Smooth muscle cell (in vitro differentiated cells): ENCODE data around the gene NAXD. TPM values are rescaled to one million over a fixed set of nuclear protein-coding genes. Genes with fewer than 3 reads are reported as not detected.

Source experiments
- DNase-seq: peaks from one replicate; lab custom pipeline; 2025; ENCODE audit not compliant: unreplicated experiment; lab: John Stamatoyannopoulos, UW
- H2AFZ ChIP-seq: fragments of 200-600 bp; sonication (generic); 2 replicates; pipeline ENCODE4 v1.6.0; 2016; ENCODE audit warnings: antibody characterized with exemption, low read depth, mild to moderate bottlenecking
- H3F3A ChIP-seq: fragments of 200-600 bp; sonication (generic); 2 replicates; pipeline ENCODE4 v1.6.0; 2017; ENCODE audit warnings: antibody characterized with exemption, low read depth
- H3K27ac ChIP-seq: fragments of 200-600 bp; sonication (generic); 2 replicates; pipeline ENCODE4 v1.5.1; 2016; ENCODE audit warnings: low read depth, mild to moderate bottlenecking
- H3K27me3 ChIP-seq: fragments of 200-600 bp; sonication (generic); 2 replicates; pipeline ENCODE4 v1.6.1; 2016; ENCODE audit warnings: low read depth, mild to moderate bottlenecking
- H3K36me3 ChIP-seq: fragments of 200-600 bp; sonication (generic); 2 replicates; pipeline ENCODE4 v1.5.1; 2016; ENCODE audit warnings: low read depth
- H3K4me1 ChIP-seq: fragments of 200-600 bp; sonication (generic); 2 replicates; pipeline ENCODE4 v1.5.1; 2016; ENCODE audit warnings: low read depth
- H3K4me2 ChIP-seq: fragments of 200-600 bp; sonication (generic); 2 replicates; pipeline ENCODE4 v1.6.0; 2016; ENCODE audit warnings: mild to moderate bottlenecking
- H3K4me3 ChIP-seq: fragments of 200-600 bp; sonication (generic); 2 replicates; pipeline ENCODE4 v1.5.1; 2016; ENCODE audit warnings: mild to moderate bottlenecking
- H3K79me2 ChIP-seq: fragments of 200-600 bp; sonication (generic); 2 replicates; pipeline ENCODE4 v1.6.0; 2016; ENCODE audit warnings: low read depth, mild to moderate bottlenecking
- H3K9ac ChIP-seq: fragments of 200-600 bp; sonication (generic); 2 replicates; pipeline ENCODE4 v1.6.0; 2016; ENCODE audit warnings: low read depth
- H3K9me3 ChIP-seq: fragments of 200-600 bp; sonication (generic); replicated peaks from 2 replicates; pipeline ENCODE4 v1.5.1; 2016; ENCODE audit warnings: low read depth
- H4K20me1 ChIP-seq: fragments of 200-600 bp; sonication (generic); 2 replicates; pipeline ENCODE4 v1.6.0; 2016; ENCODE audit warnings: low read depth
- WGBS: methylation state at CpG from one replicate; pipeline ENCODE4 v1.1.7; 2016; ENCODE audit warnings: low lambda C conversion rate; 5-methylcytosine and 5-hydroxymethylcytosine counted together
- polyA plus RNA-seq: library from polyadenylated mRNA; unstranded; fragments of >200 nt; fragmentation: Nextera tagmentation; extraction: Ambion mirVana; gene quantifications from 2 replicates; pipeline ENCODE4 v1.2.1, GENCODE V29; 2016
- total RNA-seq: library from RNA; depleted of rRNA; stranded (reverse); fragments of >200 nt; gene quantifications from 2 replicates; pipeline ENCODE4 v1.2.3, GENCODE V29; 2014
- TF ChIP-seq, protein P1 (sequence below): fragments of 200-600 bp; sonication (generic); IDR thresholded peaks from 2 replicates; pipeline ENCODE4 v1.5.1; 2017; ENCODE audit warnings: borderline replicate concordance, mild to moderate bottlenecking, antibody characterized with exemption; ENCODE audit not compliant: insufficient read depth, poor library complexity, severe bottlenecking

The NAXD gene
- total and polyA plus RNA-seq, 2 experiments from 2014 or later, result 16.9 to 30.9 TPM

- Histone ChIP-seq H3K9ac (no peak overlapping the region), H3K27me3 (no peaks in the 10 kb centered on the region), H3K4me3 (no peak overlapping the region), H3K79me2 (no peaks in the 10 kb centered on the region), H3K27ac (no peak overlapping the region), H3K4me2 (peak overlapping the region; percentile 32), H3K9me3 (no peaks in the 10 kb centered on the region), H4K20me1 (no peaks in the 10 kb centered on the region), H3K36me3 (no peaks in the 10 kb centered on the region), H2AFZ (no peak overlapping the region), H3K4me1 (no peaks in the 10 kb centered on the region), H3F3A (no peaks in the 10 kb centered on the region)
- TF ChIP-seq, protein P1, sequence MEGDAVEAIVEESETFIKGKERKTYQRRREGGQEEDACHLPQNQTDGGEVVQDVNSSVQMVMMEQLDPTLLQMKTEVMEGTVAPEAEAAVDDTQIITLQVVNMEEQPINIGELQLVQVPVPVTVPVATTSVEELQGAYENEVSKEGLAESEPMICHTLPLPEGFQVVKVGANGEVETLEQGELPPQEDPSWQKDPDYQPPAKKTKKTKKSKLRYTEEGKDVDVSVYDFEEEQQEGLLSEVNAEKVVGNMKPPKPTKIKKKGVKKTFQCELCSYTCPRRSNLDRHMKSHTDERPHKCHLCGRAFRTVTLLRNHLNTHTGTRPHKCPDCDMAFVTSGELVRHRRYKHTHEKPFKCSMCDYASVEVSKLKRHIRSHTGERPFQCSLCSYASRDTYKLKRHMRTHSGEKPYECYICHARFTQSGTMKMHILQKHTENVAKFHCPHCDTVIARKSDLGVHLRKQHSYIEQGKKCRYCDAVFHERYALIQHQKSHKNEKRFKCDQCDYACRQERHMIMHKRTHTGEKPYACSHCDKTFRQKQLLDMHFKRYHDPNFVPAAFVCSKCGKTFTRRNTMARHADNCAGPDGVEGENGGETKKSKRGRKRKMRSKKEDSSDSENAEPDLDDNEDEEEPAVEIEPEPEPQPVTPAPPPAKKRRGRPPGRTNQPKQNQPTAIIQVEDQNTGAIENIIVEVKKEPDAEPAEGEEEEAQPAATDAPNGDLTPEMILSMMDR, result peak; percentile 55
- WGBS, result 56% methylated on average over 6 of the region's 6 CpGs
- DNase-seq, result no peak
These were observed 21.8 kb upstream of the NAXD start for GRCh38 chr13:110593430-110594130.

DNA sequence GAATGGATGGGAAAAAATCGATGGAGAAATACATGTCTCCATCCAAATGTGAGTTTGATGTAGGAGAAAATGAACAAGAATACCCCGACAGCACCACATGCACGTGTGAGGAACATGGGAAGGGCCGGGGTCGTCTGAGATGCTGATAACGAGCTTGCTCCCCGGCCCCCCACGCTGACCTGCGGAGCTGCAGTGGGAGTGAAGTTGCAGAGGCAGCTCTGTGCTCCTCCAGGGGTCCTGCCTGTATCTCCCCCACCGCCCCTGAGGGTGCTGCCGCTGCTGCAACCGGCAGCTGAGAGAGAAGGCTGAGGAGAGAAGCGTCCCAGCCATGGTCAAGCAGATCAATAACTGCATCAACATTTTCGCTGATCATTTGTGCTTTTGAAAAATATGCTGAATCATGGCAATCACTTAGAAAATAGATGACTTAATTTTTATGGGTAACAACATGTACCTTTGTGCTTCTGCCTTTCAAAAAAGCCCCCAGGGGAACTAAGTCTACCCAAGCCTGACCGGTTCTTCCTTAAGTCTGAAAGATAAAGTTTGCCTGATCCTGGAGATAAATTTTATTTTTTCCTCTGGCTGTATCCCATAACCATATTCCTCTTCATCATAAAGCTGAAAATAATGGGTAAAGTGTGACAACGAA, 18.2 kb upstream of the NAXD start:
- Histone ChIP-seq H3K4me1 (no peaks in the 10 kb centered on the region), H3K27me3 (no peaks in the 10 kb centered on the region), H3F3A (no peaks in the 10 kb centered on the region), H3K79me2 (no peaks in the 10 kb centered on the region), H3K9ac (no peak overlapping the region), H3K27ac (no peak overlapping the region), H3K4me3 (no peak overlapping the region), H3K9me3 (no peaks in the 10 kb centered on the region), H3K36me3 (no peaks in the 10 kb centered on the region), H4K20me1 (no peaks in the 10 kb centered on the region), H3K4me2 (no peak overlapping the region), H2AFZ (no peak overlapping the region)
- WGBS, result 80% methylated on average over 16 of the region's 16 CpGs
- no peak for DNase-seq
- TF ChIP-seq, protein P1, result no peak

DNA sequence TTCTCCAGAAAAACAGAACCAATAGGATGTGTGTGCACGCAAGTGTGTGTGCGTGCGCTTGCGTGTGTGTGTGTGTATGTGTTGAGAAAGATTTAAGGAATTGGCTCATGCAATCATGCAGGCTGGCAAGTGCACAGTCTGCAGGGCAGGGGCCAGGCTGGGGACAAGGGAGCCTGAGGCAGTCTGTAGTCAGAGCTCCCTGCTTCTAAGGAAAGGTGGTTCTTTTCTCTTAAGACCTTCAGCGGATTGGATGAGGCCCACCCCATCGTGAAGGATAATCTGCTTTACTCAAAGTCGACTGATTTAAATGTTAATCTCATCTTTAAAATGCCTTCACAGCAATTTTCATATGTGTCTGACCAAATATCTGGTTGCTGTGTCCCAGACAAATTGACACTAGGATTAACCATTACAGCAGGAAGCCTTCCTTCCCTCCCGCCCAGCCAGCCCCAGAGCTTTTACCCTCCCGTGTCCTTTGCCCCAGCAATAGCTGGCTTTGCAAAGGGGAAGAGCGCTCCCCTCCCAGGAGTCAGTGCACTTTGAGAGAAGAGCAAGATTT, 15.0 kb upstream of the NAXD start:
- no peaks in the 10 kb centered on the region for H3F3A ChIP-seq
- no peak for DNase-seq
- no peaks in the 10 kb centered on the region for H3K27me3 ChIP-seq
- H3K9me3 ChIP-seq, result no peaks in the 10 kb centered on the region
- no peak overlapping the region for H3K9ac ChIP-seq
- H2AFZ ChIP-seq, result no peak overlapping the region
- H4K20me1 ChIP-seq, result no peaks in the 10 kb centered on the region
- TF ChIP-seq, protein P1, result no peak
- no peaks in the 10 kb centered on the region for H3K79me2 ChIP-seq
- H3K36me3 ChIP-seq, result no peaks in the 10 kb centered on the region
- no peak overlapping the region for H3K4me3 ChIP-seq
- H3K4me1 ChIP-seq, result no peaks in the 10 kb centered on the region
- 69% methylated on average over 10 of the region's 10 CpGs for WGBS
- no peak overlapping the region for H3K27ac ChIP-seq
- no peak overlapping the region for H3K4me2 ChIP-seq
